PC-3 (cell line): Measurements from ENCODE around the gene HECW1.

Experiments
- EZH2 ChIP-seq: fragments of 300-600 bp; sonication (generic); IDR thresholded peaks from one replicate; pipeline ENCODE4 v1.6.1; 2017; ENCODE audit warnings: antibody characterized with exemption, mild to moderate bottlenecking, low read length; ENCODE audit not compliant: unreplicated experiment
- EZH2phosphoT487 ChIP-seq: fragments of 300-600 bp; sonication (generic); IDR thresholded peaks from 2 replicates; pipeline ENCODE4 v1.6.1; 2018; ENCODE audit warnings: mild to moderate bottlenecking, antibody characterized with exemption, low read length, borderline replicate concordance
- TF ChIP-seq, protein P1 (sequence below): fragments of 300-600 bp; sonication (generic); conservative IDR thresholded peaks from 2 replicates; pipeline ENCODE4 v1.5.1; 2017; ENCODE audit warnings: antibody characterized with exemption, low read depth, mild to moderate bottlenecking, low read length

DNA sequence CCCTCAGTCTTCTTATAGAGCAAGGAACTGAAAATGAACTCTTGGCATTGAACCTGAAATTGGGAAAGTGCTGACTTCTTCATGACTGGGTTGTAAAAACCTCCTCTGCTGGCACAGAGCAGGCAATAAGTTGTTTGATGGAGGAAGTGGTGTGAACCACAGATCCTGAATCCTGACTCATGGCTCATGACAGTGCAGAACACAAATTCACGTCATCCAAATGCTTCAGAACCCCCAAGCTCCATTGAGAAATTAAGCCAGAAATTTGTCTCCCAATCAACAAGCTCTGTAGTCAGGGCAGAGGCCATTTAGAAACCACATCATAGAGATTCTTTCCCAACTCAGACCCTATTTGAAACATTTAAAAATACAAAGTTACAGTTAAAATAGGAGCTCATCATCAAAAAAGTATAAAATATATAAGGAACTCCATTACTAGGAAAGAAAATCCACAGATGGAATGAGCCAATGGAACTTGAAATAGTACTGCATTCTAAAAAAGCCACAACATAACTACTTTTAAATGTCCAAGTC lies 460.1 kb downstream of the HECW1 start:
- TF ChIP-seq, protein P1, sequence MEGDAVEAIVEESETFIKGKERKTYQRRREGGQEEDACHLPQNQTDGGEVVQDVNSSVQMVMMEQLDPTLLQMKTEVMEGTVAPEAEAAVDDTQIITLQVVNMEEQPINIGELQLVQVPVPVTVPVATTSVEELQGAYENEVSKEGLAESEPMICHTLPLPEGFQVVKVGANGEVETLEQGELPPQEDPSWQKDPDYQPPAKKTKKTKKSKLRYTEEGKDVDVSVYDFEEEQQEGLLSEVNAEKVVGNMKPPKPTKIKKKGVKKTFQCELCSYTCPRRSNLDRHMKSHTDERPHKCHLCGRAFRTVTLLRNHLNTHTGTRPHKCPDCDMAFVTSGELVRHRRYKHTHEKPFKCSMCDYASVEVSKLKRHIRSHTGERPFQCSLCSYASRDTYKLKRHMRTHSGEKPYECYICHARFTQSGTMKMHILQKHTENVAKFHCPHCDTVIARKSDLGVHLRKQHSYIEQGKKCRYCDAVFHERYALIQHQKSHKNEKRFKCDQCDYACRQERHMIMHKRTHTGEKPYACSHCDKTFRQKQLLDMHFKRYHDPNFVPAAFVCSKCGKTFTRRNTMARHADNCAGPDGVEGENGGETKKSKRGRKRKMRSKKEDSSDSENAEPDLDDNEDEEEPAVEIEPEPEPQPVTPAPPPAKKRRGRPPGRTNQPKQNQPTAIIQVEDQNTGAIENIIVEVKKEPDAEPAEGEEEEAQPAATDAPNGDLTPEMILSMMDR, result no peak
- TF ChIP-seq EZH2phosphoT487 (no peak), EZH2 (no peak)
